HL-60 (cell line): Measurements from ENCODE around the gene MACROD2.

ENCODE experiments used
- DNase-seq, 2 experiments: peaks; one replicate each; pipeline ENCODE4 v3.0.0-alpha.2; 2010 to 2020; ENCODE audit warnings: low read depth in 1 of 2, low spot score in 1 of 2
- H3K27ac ChIP-seq: fragments of 250-450 bp; sonication (Bioruptor Pico); replicated peaks from 2 replicates; pipeline ENCODE4 v1.5.1; 2020; ENCODE audit warnings: mild to moderate bottlenecking, moderate library complexity
- H3K27me3 ChIP-seq: fragments of 250-450 bp; sonication (Bioruptor Pico); 2 replicates; pipeline ENCODE4 v1.5.1; 2021; ENCODE audit warnings: mild to moderate bottlenecking, moderate library complexity; ENCODE audit not compliant: insufficient read depth, poor library complexity, severe bottlenecking
- H3K4me3 ChIP-seq: replicated peaks from 2 replicates; pipeline ENCODE4 v1.5.1; 2011; ENCODE audit warnings: mild to moderate bottlenecking, control low read depth, low read length; ENCODE audit not compliant: insufficient read depth
- CTCF ChIP-seq: IDR thresholded peaks from one replicate; pipeline ENCODE4 v1.5.1; 2011; ENCODE audit warnings: low read length, control low read depth, inconsistent platforms; ENCODE audit not compliant: insufficient read depth
- GABPA ChIP-seq: IDR thresholded peaks from 2 replicates; pipeline ENCODE4 v1.6.1; 2012; ENCODE audit warnings: low read depth
- POLR2AphosphoS5 ChIP-seq: IDR thresholded peaks from 2 replicates; pipeline ENCODE4 v1.6.1; 2012; ENCODE audit warnings: low read depth
- REST ChIP-seq: IDR thresholded peaks from 2 replicates; pipeline ENCODE4 v1.6.1; 2012; ENCODE audit warnings: low read depth; ENCODE audit not compliant: insufficient replicate concordance
- SPI1 ChIP-seq: IDR thresholded peaks from 2 replicates; pipeline ENCODE4 v1.6.1; 2012; ENCODE audit warnings: low read depth, mild to moderate bottlenecking, borderline replicate concordance

Gene MACROD2

GRCh38 chr20:14562981-14563380 lies 567.7 kb downstream of the MACROD2 start:
- TF ChIP-seq GABPA: no peak
- no peak for TF ChIP-seq POLR2AphosphoS5
- TF ChIP-seq REST: no peak
- TF ChIP-seq SPI1: no peak
- TF ChIP-seq CTCF: no peak
- H3K27ac ChIP-seq: no peak overlapping the region
- no peak for DNase-seq
- H3K4me3 ChIP-seq: no peak overlapping the region
- H3K27me3 ChIP-seq: no peaks in the 10 kb centered on the region

GRCh38 chr20:14566505-14566904 lies 571.2 kb downstream of the MACROD2 start:
- Histone ChIP-seq H3K27me3 (no peaks in the 10 kb centered on the region), H3K4me3 (no peak overlapping the region), H3K27ac (no peak overlapping the region)
- TF ChIP-seq REST (no peak), GABPA (no peak), POLR2AphosphoS5 (no peak), CTCF (no peak), SPI1 (no peak)
- no peak for DNase-seq

GRCh38 chr20:14568225-14568624 lies 572.9 kb downstream of the MACROD2 start:
- Histone ChIP-seq H3K27ac (no peak overlapping the region), H3K4me3 (no peak overlapping the region), H3K27me3 (no peaks in the 10 kb centered on the region)
- no peak for TF ChIP-seq SPI1
- no peak for TF ChIP-seq POLR2AphosphoS5
- no peak for TF ChIP-seq REST
- no peak for TF ChIP-seq CTCF
- DNase-seq: no peak
